ENCODE data around the gene DNMT3A.

Gene DNMT3A

GRCh38 chr2:25341753-25342371, at the start of gene DNMT3A:
DNMT3A (minus strand) TSS chr2:25341925; CDS start chr2:25313984, 27,941 bp downstream.
- no peaks in the 10 kb centered on the region for H3K36me3 Mint-ChIP-seq (ENCODE audit: low read depth)
- peak; percentile 65 for DNase-seq
- H3K4me1 Mint-ChIP-seq: peaks cover 58% of the 10 kb centered on the region
- no peaks in the 10 kb centered on the region for H3K9me3 Mint-ChIP-seq
- H3K27me3 Mint-ChIP-seq: no peaks in the 10 kb centered on the region
- ATAC-seq: peak; percentile 9
- peak within 1 kb of the TSS; percentile 77 for H3K27ac Mint-ChIP-seq
- peak within 1 kb of the TSS; percentile 80 for H3K4me3 Mint-ChIP-seq

GRCh38 chr2:25389161-25389560, 47.4 kb upstream of the DNMT3A start:
- H3K4me3 Mint-ChIP-seq: no peak overlapping the region
- H3K9me3 Mint-ChIP-seq: no peaks in the 10 kb centered on the region
- no peaks in the 10 kb centered on the region for H3K27me3 Mint-ChIP-seq
- ATAC-seq: no peak
- no peak overlapping the region for H3K27ac Mint-ChIP-seq
- H3K36me3 Mint-ChIP-seq (ENCODE audit: low read depth): peaks cover 4% of the 10 kb centered on the region
- no peak for DNase-seq
- peaks cover 14% of the 10 kb centered on the region for H3K4me1 Mint-ChIP-seq

GRCh38 chr2:25388491-25388890, 46.8 kb upstream of the DNMT3A start:
- no peak for DNase-seq
- no peak overlapping the region for H3K27ac Mint-ChIP-seq
- H3K4me3 Mint-ChIP-seq: no peak overlapping the region
- peaks cover 4% of the 10 kb centered on the region for H3K36me3 Mint-ChIP-seq (ENCODE audit: low read depth)
- H3K9me3 Mint-ChIP-seq: no peaks in the 10 kb centered on the region
- H3K4me1 Mint-ChIP-seq: peaks cover 14% of the 10 kb centered on the region
- no peaks in the 10 kb centered on the region for H3K27me3 Mint-ChIP-seq
- no peak for ATAC-seq

GRCh38 chr2:25387876-25388449, 46.2 kb upstream of the DNMT3A start:
- DNase-seq (no peak), ATAC-seq (no peak)
- Mint-ChIP-seq H3K9me3 (no peaks in the 10 kb centered on the region), H3K36me3 (ENCODE audit: low read depth) (peaks cover 4% of the 10 kb centered on the region), H3K27ac (no peak overlapping the region), H3K4me1 (peaks cover 14% of the 10 kb centered on the region), H3K4me3 (no peak overlapping the region), H3K27me3 (no peaks in the 10 kb centered on the region)

GRCh38 chr2:25386971-25387875, 45.5 kb upstream of the DNMT3A start:
- H3K9me3 Mint-ChIP-seq: no peaks in the 10 kb centered on the region
- no peaks in the 10 kb centered on the region for H3K27me3 Mint-ChIP-seq
- no peak overlapping the region for H3K4me3 Mint-ChIP-seq
- H3K4me1 Mint-ChIP-seq: peaks cover 12% of the 10 kb centered on the region
- H3K36me3 Mint-ChIP-seq (ENCODE audit: low read depth): peaks cover 4% of the 10 kb centered on the region
- no peak for ATAC-seq
- no peak overlapping the region for H3K27ac Mint-ChIP-seq
- DNase-seq: no peak

- ATAC-seq: no peak
- Mint-ChIP-seq H3K9me3 (no peaks in the 10 kb centered on the region), H3K4me1 (peaks cover 1% of the 10 kb centered on the region), H3K4me3 (no peak overlapping the region), H3K27me3 (no peaks in the 10 kb centered on the region), H3K36me3 (ENCODE audit: low read depth) (peaks cover 2% of the 10 kb centered on the region), H3K27ac (no peak overlapping the region)
- no peak for DNase-seq
Observed at GRCh38 chr2:25385910-25386309, 44.2 kb upstream of the DNMT3A start.

- no peak for ATAC-seq
- Mint-ChIP-seq H3K4me1 (peaks cover 19% of the 10 kb centered on the region), H3K9me3 (no peaks in the 10 kb centered on the region), H3K36me3 (ENCODE audit: low read depth) (peaks cover 2% of the 10 kb centered on the region), H3K27ac (no peak overlapping the region), H3K4me3 (no peak overlapping the region), H3K27me3 (no peaks in the 10 kb centered on the region)
- DNase-seq: no peak
Observed at GRCh38 chr2:25383806-25384205, 42.1 kb upstream of the DNMT3A start.

- Mint-ChIP-seq H3K4me3 (no peak overlapping the region), H3K27me3 (no peaks in the 10 kb centered on the region), H3K27ac (no peak overlapping the region), H3K9me3 (no peaks in the 10 kb centered on the region), H3K36me3 (ENCODE audit: low read depth) (peaks cover 4% of the 10 kb centered on the region), H3K4me1 (peaks cover 37% of the 10 kb centered on the region)
- DNase-seq (no peak), ATAC-seq (no peak)
Observed at GRCh38 chr2:25381502-25381901, 39.8 kb upstream of the DNMT3A start.

- Mint-ChIP-seq H3K27ac (peak overlapping the region; percentile 98), H3K36me3 (ENCODE audit: low read depth) (peaks cover 4% of the 10 kb centered on the region), H3K4me1 (peaks cover 44% of the 10 kb centered on the region), H3K9me3 (no peaks in the 10 kb centered on the region), H3K27me3 (no peaks in the 10 kb centered on the region), H3K4me3 (no peak overlapping the region)
- DNase-seq: no peak
- no peak for ATAC-seq
Observed at GRCh38 chr2:25380586-25381375, 39.1 kb upstream of the DNMT3A start.

- DNase-seq (no peak), ATAC-seq (no peak)
- H3K4me1 Mint-ChIP-seq: peaks cover 45% of the 10 kb centered on the region
- peak overlapping the region; percentile 98 for H3K27ac Mint-ChIP-seq
- H3K36me3 Mint-ChIP-seq (ENCODE audit: low read depth): peaks cover 4% of the 10 kb centered on the region
- H3K9me3 Mint-ChIP-seq: no peaks in the 10 kb centered on the region
- H3K27me3 Mint-ChIP-seq: no peaks in the 10 kb centered on the region
- H3K4me3 Mint-ChIP-seq: no peak overlapping the region
Observed at GRCh38 chr2:25380023-25380422, 38.3 kb upstream of the DNMT3A start.

GRCh38 chr2:25379535-25379934, 37.8 kb upstream of the DNMT3A start:
- no peak for ATAC-seq
- Mint-ChIP-seq H3K27ac (peak overlapping the region; percentile 98), H3K36me3 (ENCODE audit: low read depth) (peaks cover 4% of the 10 kb centered on the region), H3K27me3 (no peaks in the 10 kb centered on the region), H3K4me1 (peaks cover 45% of the 10 kb centered on the region), H3K9me3 (no peaks in the 10 kb centered on the region), H3K4me3 (no peak overlapping the region)
- no peak for DNase-seq

- Mint-ChIP-seq H3K36me3 (ENCODE audit: low read depth) (peaks cover 4% of the 10 kb centered on the region), H3K4me3 (no peak overlapping the region), H3K27me3 (no peaks in the 10 kb centered on the region), H3K9me3 (no peaks in the 10 kb centered on the region), H3K27ac (peak overlapping the region; percentile 98), H3K4me1 (peaks cover 45% of the 10 kb centered on the region)
- ATAC-seq (no peak), DNase-seq (no peak)
Observed at GRCh38 chr2:25378731-25379490, 37.2 kb upstream of the DNMT3A start.

- Mint-ChIP-seq H3K27ac (peak overlapping the region; percentile 98), H3K27me3 (no peaks in the 10 kb centered on the region), H3K9me3 (no peaks in the 10 kb centered on the region), H3K36me3 (ENCODE audit: low read depth) (peaks cover 4% of the 10 kb centered on the region), H3K4me3 (peak overlapping the region; percentile 72), H3K4me1 (peaks cover 45% of the 10 kb centered on the region)
- ATAC-seq: no peak
- no peak for DNase-seq
Observed at GRCh38 chr2:25377822-25378421, 36.2 kb upstream of the DNMT3A start.
